ENCODE data around the gene STK11. TPM values are rescaled to one million over a fixed set of nuclear protein-coding genes. Genes with fewer than 3 reads are reported as not detected.

STK11 gene
- total and polyA plus RNA-seq, 2 experiments from 2014 or later: 19.4 to 96.5 TPM

GRCh38 chr19:1269065-1269477 is 63.5 kb downstream of the STK11 start, which contains the start of gene CIRBP (continued):
- TF ChIP-seq CTCF (conservative IDR thresholded peaks at IDR 0.05; ENCODE audit: low read depth in 2 of 2) (no peak), ETS1 (IDR thresholded peaks at IDR 0.05) (no peak; the same call in 1 of the 2 replicates), EZH2phosphoT487 (IDR thresholded peaks at IDR 0.05; ENCODE audit: unreplicated experiment) (no peak)

- peaks cover 44% of the 10 kb centered on the region for H3K79me2 ChIP-seq (replicated peaks; ENCODE audit: insufficient read depth)
These were observed 64.1 kb downstream of the STK11 start for GRCh38 chr19:1269478-1270212.

GRCh38 chr19:1270213-1270853 is 64.8 kb downstream of the STK11 start:
- Mint-ChIP-seq H3K36me3 (ENCODE audit: low read depth) (peaks cover 51% of the 10 kb centered on the region), H3K27ac (peak overlapping the region; percentile 98), H3K9me3 (peaks cover 2% of the 10 kb centered on the region; the same call in 2 of the 3 replicates), H3K4me3 (peak overlapping the region; percentile 89), H3K4me1 (peaks cover 59% of the 10 kb centered on the region), H3K27me3 (ENCODE audit: insufficient read depth, low read depth, poor library complexity) (peaks cover 55% of the 10 kb centered on the region)
- peaks cover 37% of the 10 kb centered on the region for H4K20me1 ChIP-seq (replicated peaks; ENCODE audit: insufficient read depth)
- H3K4me2 ChIP-seq: peak overlapping the region; percentile 100
- H2AFZ ChIP-seq: no peak overlapping the region
- DNase-seq (ENCODE audit: low spot score) (no peak), ATAC-seq (no peak)
- H3K79me2 ChIP-seq (replicated peaks; ENCODE audit: insufficient read depth): peaks cover 44% of the 10 kb centered on the region
- peak overlapping the region; percentile 98 for H3K27ac ChIP-seq (ENCODE audit: low read depth)
- H3K4me3 ChIP-seq: peak overlapping the region; percentile 94
- no peaks in the 10 kb centered on the region for H3K9me2 ChIP-seq (ENCODE audit: insufficient read depth)
- peaks cover 59% of the 10 kb centered on the region for H3F3A ChIP-seq (replicated peaks; ENCODE audit: low read depth)
- peaks cover 10% of the 10 kb centered on the region; the same call in 1 of the 2 replicates for H3K27me3 ChIP-seq (ENCODE audit: insufficient read depth)
- peaks cover 31% of the 10 kb centered on the region for H3K36me3 ChIP-seq (ENCODE audit: insufficient read depth)
- peaks cover 41% of the 10 kb centered on the region for H3K4me1 ChIP-seq (ENCODE audit: insufficient read depth)
- TF ChIP-seq EZH2phosphoT487 (IDR thresholded peaks at IDR 0.05; ENCODE audit: unreplicated experiment): no peak
- no peak for TF ChIP-seq ZNF462 (CRISPR knock-in tag; IDR thresholded peaks at IDR 0.05)
- no peak for TF ChIP-seq ETS1 (IDR thresholded peaks at IDR 0.05)
- no peak for TF ChIP-seq STAT1 (IDR thresholded peaks at IDR 0.05; ENCODE audit: unreplicated experiment)

More at GRCh38 chr19:1269478-1270212, 64.1 kb downstream of the STK11 start:
- Mint-ChIP-seq H3K9me3 (peaks cover 2% of the 10 kb centered on the region; the same call in 2 of the 3 replicates), H3K4me3 (peak overlapping the region; percentile 89), H3K4me1 (peaks cover 65% of the 10 kb centered on the region), H3K27ac (peak overlapping the region; percentile 98), H3K27me3 (ENCODE audit: insufficient read depth, low read depth, poor library complexity) (peaks cover 59% of the 10 kb centered on the region), H3K36me3 (ENCODE audit: low read depth) (peaks cover 51% of the 10 kb centered on the region)
- no peaks in the 10 kb centered on the region for H3K9me2 ChIP-seq (ENCODE audit: insufficient read depth)
- peaks cover 60% of the 10 kb centered on the region for H3F3A ChIP-seq (replicated peaks; ENCODE audit: low read depth)
- H3K4me3 ChIP-seq: peak overlapping the region; percentile 94
- no peak overlapping the region for H2AFZ ChIP-seq
- H4K20me1 ChIP-seq (replicated peaks; ENCODE audit: insufficient read depth): peaks cover 37% of the 10 kb centered on the region
- peaks cover 47% of the 10 kb centered on the region for H3K4me1 ChIP-seq (ENCODE audit: insufficient read depth)
- peaks cover 31% of the 10 kb centered on the region for H3K36me3 ChIP-seq (ENCODE audit: insufficient read depth)
- H3K27me3 ChIP-seq (ENCODE audit: insufficient read depth): peaks cover 10% of the 10 kb centered on the region; the same call in 1 of the 2 replicates
- TF ChIP-seq ZNF331 (CRISPR knock-in tag; IDR thresholded peaks at IDR 0.05; ENCODE audit: low read depth) (no peak), POLR2AphosphoS5 (IDR thresholded peaks at IDR 0.05; ENCODE audit: low read depth) (peak; percentile 50)
- DNase-seq (ENCODE audit: low spot score) (peak; percentile 81), ATAC-seq (peak; percentile 0)
- peak overlapping the region; percentile 100 for H3K4me2 ChIP-seq
- peak overlapping the region; percentile 98 for H3K27ac ChIP-seq (ENCODE audit: low read depth)

Measured in GM23338 (cell line).